ENCODE data around the gene TMIE.

DNA sequence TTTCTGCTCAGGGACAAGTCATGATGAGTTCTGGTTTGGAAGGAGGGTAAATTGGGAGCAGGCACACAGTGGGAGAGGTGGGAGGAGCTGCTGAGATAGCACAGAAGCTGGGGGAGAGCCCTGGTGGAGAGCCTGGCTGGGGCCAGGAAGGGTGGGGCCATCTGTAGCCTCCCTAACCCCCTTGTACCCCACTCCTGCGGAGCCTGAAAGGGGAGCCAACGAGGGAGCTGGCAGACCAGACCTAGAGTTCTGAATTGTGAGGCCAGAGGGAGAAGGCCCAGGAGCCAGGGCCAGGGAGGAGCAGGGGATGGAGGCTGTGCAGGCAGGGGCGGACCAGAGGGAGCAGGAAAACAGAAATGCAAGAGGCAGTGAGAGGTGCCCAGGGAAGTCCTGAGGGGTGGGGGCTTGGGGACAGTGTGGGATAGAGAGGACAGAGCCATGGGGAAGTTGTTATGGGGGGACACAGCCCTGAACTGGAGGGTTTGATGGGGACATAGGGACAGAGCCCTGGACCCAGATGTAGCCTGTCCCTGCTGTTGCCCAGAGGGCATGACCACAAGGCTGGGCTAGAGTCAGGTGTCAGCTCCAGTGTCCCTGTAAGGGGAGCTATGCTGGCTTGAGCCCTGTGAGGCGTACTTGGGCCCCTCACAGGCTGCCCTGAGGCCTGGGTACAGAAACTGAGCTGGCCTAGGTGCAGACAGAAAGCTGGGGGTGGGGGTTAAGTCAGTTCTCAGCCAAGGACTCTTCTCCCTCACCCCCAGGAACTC lies 1.2 kb downstream of the TMIE start:
- TF ChIP-seq CTCF (IDR thresholded peaks at IDR 0.05) = no peak
- TF ChIP-seq EP300 (IDR thresholded peaks at IDR 0.05; ENCODE audit: low read depth) = no peak
